HG02571 (cell line): ENCODE measurements around the gene TCEA3.

Experiments used
- ATAC-seq: cut with Tn5 transposase; IDR thresholded peaks from one replicate; pipeline ENCODE4 v1.9.1; 2021; ENCODE audit warnings: mild to moderate bottlenecking, moderate library complexity; ENCODE audit not compliant: unreplicated experiment

Gene TCEA3

GRCh38 chr1:23422241-23422877, 2.2 kb downstream of the TCEA3 start:
- ATAC-seq = no peak

GRCh38 chr1:23421753-23422240, 2.8 kb downstream of the TCEA3 start:
- no peak for ATAC-seq

- no peak for ATAC-seq
Measured at GRCh38 chr1:23421343-23421742, 3.2 kb downstream of the TCEA3 start.

DNA sequence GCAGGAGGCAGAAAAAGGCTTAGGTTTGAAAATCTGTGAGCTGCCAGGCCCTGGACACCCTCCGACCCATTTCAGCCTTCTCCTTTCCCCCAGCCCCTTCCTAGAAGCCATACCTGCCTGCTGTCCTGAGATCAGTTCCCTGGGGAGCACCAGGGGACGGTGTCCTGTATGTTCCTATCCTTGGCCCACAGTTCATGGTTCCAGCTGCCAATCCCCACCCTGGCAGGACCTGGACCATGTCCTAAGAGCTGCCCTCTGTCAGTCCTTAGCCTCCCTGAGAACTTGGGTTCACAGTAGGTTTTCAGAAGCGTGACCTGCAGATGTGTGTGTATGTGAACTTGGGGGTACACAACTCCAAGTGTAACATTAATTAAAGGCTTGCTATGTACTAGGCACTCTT, 3.8 kb downstream of the TCEA3 start:
- no peak for ATAC-seq

- ATAC-seq = no peak
Measured at GRCh38 chr1:23419180-23419579, 5.4 kb downstream of the TCEA3 start.

GRCh38 chr1:23417570-23417969, 7.0 kb downstream of the TCEA3 start:
- ATAC-seq = no peak

GRCh38 chr1:23416964-23417363, 7.6 kb downstream of the TCEA3 start:
- no peak for ATAC-seq

DNA sequence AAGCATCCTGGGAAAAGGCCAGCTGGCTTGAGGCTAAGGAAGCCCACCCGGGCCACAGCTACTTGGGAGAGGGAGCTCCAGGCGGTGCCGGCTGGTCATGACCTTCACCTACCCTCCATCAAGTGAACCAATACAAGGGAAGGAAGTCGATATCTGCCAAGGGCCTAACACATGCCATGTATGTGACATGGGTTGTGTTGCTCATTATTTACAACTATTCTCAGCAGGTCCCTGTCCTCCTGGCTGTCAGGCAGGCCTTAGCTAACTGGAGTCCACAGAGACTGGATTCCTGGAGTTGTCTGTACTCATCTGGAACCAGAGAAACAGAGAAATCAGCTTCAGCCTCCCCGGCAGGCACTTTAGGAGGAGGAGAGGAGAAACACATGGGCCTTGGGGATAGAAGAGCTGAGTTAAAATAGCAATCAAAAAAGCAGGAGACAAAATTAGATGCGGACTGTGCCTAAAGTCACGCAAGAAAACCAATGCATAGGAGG, 15.7 kb downstream of the TCEA3 start:
- ATAC-seq = no peak

GRCh38 chr1:23407016-23407630, 17.4 kb downstream of the TCEA3 start:
- ATAC-seq = no peak

- ATAC-seq = no peak
Measured at GRCh38 chr1:23405946-23406345, 18.6 kb downstream of the TCEA3 start.

GRCh38 chr1:23403735-23404486, 20.6 kb downstream of the TCEA3 start:
- ATAC-seq = no peak

DNA sequence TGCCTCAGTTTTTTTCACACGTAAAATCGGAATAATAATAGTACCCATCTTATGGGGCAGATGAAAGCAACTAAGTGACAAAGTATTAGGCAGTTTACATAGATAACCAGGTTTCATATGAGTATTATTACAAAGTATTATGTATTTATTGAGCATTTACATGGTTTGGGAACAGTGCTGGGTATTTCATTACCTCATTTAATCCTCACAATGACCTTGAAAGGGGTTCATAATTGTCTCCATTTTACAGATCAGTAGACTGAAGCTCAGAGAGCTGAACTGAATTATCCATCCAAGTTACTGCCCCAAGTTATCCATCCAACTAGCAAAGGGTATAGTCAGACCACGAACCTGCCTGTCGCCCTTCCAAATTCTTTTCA, 21.2 kb downstream of the TCEA3 start:
- no peak for ATAC-seq

DNA sequence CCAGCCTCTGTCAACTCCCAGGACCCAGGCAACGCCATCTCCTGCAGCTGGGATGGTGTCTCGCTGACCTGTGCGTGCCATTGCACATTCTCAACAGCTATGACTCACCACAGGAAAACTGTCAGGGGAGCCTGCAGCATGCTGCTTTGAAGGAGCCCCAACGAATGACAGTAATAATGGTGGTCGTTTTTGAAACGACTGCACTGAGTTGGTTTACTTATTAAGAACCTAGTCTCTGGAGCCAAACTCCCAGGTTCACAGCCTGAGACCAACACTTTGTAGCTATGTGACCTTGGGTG, 21.6 kb downstream of the TCEA3 start:
- ATAC-seq = no peak

- no peak for ATAC-seq
Measured at GRCh38 chr1:23402286-23403037, 22.1 kb downstream of the TCEA3 start.

- no peak for ATAC-seq
Measured at GRCh38 chr1:23401313-23401712, 23.2 kb downstream of the TCEA3 start.

- no peak for ATAC-seq
Measured at GRCh38 chr1:23400324-23401114, 24.0 kb downstream of the TCEA3 start.

DNA sequence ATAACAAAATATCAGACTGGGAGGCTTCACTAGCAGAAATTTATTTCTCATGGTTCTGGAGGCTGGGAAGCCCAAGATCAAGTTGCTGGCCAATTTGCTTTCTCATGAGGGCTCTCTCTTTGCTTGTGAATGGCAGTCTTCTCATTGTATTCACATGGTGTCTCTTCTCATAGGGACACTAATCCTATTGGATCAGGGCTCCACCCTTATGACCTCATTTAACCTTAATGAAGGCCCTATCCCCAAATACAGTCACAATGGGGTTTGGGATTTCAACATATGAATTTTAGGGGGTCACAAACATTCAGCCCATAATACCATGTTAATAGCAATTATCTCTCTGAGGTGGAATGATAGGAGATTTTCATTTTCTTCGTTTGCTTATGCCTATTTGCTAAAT, 25.3 kb downstream of the TCEA3 start:
- ATAC-seq = no peak

- no peak for ATAC-seq
Measured at GRCh38 chr1:23397908-23398307, 26.6 kb downstream of the TCEA3 start.

- ATAC-seq = no peak
Measured at GRCh38 chr1:23396380-23396779, 28.2 kb downstream of the TCEA3 start.

- ATAC-seq = no peak
Measured at GRCh38 chr1:23395849-23396248, 28.7 kb downstream of the TCEA3 start.
